Activated CD8-positive, alpha-beta memory T cell treated with anti-CD3 and anti-CD28 coated beads, Interleukin-2, amount 50 U/mL, for 48 hours (primary cell): Measurements from ENCODE around the gene RHBDF2.

ENCODE experiments used
- DNase-seq: peaks from one replicate; pipeline ENCODE4 v3.0.0-alpha.2; 2020

Gene RHBDF2

DNA sequence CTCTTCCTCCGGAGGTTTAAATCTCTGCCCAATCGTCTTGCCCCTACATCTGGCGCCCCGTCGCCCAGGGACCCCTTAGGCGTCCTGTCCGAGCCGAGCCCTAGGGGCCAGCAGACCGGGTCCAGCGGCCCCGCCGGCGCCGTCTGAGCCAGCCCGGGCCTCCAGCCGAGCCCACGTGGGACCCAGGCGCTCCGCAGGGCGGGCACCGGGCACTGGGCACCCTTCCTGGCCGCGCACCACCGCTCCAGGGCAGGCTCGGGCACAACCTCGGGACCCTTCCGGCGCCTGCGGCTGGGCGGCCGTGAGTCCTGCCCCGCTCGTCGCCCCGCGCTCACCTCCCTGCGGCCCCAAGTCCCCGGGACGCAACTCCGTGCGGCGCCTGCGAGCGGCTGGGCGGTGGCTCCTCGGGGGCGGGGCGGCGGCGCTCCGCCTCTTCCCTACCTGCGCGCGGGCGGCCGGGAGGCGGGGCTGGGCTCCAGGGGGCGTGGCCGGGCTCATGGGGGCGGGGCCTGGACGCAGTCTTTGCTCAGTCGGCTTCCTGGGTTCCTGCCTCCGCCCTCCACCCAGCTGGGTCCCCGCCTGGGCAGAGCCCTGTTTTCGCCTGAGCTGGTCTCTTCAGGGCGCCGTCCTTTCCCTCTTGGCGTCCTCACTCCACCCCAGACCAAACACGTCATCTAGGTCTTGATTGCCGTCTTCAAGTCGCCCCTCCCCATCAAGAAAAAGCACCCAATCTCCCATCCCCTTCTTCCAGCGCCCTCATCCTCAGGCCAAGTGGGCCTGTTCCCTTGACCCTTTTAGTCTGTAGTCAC lies at the start of gene RHBDF2:
Gene RHBDF2, minus strand, starts transcription at position 406 of the 809 bp plus-strand sequence. CDS start 19,899 bp downstream, outside the sequence.
- peak; percentile 99 for DNase-seq

DNA sequence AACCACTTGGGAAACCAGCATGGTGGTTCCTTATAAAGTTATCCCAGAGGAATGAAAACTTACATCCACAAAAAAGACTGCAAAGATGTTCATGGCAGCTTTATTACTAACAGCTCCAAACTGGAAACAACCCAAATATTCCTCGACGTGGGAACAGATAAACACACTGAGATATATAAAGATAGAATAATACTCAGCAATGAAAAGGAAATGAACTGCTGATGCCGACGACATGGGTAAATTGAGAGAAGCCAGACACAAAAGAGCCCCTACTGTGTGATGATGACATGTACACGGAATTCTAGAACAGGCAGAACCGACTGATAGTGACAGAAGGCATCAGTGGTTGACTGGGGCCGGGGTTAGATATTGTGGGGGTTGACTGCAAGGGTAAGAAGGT lies 48.3 kb upstream of the RHBDF2 start:
- no peak for DNase-seq

DNA sequence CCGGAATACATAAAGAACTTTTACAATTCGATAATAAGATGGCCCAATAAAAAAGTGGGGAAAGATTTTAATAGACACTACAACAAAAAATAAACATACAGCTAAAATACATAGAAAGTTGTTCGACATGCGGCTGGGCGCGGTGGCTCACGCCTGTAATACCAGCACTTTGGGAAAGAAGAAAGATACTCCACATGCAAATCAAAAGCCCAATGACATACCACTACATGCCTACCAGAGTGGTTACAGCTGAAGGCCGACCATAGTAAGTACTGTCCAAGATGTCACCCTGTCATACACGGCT lies 47.9 kb upstream of the RHBDF2 start:
- no peak for DNase-seq

DNA sequence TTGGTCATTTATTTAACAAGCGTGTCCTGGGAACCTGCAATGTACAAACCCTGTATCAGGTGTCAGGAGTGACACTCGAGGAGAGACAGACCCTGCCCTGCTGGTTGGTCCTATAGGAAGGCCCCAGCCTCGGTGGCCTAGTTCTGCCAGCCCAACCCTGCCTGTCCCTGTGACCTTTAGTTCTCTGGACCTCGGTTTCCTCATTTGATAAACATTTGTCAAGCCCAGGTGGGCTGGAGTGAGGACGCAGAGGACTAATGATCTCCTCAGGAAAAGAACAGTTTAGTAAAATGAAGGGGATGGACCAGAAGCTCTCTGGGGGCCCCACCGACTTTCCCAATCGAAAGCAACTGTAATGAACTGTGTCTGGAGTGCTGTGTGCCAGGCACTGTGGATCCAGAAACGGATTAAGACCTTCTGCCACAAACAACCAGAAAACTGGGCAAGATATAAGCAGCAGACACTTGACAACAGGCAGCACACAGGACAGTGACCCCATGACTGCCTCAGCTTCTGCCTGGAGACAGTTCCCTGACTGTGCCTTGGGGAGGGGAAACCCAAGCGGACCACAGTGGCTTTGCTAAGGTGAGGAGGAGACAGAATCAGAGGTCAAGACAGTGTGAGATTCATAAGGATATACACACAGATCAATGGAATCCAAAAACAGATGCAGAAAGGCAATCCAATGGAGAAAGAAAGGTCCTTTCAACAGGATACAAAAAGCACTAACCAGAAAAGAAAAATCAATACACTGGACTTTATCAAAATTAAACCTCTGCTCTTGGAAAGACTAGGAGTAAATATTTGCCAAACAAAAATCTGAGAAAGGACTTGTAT lies 47.4 kb upstream of the RHBDF2 start:
- DNase-seq: no peak

DNA sequence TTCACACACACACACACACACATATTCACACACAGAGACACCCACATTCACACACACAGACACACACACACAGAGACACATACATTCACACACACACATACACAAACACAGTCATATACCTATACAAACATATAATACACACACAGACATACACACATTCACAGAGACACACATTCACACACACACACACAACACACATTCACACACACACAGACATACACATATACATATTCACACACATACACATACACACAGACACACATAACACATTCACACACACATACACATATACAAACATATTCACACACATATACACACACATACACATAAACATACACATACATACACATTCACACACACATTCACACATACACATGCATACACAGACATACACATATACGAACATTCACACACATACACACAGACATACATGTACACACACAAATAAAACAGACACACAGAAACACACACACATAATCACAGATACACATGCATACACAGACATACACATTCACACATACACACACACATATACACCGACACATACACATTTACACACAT lies 46.5 kb upstream of the RHBDF2 start:
- DNase-seq: no peak

DNA sequence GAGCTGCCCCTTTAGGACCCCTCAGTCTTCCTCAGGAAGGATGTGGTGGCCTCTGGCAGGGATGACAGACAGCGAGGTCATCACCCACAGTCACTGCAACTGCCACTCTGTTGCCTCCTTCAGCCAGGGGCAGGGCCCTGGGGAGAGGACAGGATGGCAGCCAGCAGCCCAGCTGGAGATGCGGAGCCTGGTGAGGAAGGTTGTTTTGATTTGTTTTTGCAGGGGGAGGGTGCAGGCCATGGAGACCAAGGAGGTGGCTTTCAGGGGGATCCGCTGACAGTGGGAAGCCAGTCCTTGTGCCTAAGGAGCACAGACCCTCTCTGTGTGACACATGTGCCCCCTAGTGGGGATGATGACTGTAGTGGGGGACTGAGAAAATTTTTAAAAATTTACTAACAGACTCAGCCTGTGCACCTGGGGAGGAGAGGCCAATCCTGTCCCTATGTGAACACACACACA lies 46.0 kb upstream of the RHBDF2 start:
- no peak for DNase-seq

DNA sequence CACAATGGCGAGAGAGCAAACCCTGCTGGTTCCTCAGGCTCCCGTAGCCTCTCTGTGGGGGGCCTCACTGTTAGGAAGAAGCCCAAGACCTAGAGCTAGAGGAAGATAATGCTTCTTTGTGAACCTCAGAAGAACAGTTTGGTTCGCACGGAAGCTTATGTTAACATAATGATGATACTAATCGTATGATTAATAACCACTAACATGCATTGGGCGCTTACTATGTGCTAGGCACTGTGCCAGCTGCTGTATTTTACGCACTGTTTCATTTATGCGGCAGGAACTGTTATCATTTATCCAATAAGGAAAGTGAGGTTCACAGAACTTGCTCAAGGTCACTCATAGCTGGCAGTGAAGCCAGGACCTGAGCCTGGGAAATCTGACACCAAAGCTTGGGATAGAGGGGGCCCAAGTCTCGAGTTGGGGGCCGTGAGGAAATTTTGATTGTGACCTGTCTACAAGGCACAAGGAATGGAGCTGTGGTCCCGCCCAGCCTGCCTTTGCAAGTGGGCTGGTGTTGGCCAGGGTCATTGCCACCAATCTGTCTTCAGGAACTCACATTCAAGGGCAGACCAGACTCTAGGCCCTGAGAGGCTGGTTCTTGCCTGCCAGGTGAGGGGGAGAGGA lies 45.4 kb upstream of the RHBDF2 start:
- DNase-seq: no peak

DNA sequence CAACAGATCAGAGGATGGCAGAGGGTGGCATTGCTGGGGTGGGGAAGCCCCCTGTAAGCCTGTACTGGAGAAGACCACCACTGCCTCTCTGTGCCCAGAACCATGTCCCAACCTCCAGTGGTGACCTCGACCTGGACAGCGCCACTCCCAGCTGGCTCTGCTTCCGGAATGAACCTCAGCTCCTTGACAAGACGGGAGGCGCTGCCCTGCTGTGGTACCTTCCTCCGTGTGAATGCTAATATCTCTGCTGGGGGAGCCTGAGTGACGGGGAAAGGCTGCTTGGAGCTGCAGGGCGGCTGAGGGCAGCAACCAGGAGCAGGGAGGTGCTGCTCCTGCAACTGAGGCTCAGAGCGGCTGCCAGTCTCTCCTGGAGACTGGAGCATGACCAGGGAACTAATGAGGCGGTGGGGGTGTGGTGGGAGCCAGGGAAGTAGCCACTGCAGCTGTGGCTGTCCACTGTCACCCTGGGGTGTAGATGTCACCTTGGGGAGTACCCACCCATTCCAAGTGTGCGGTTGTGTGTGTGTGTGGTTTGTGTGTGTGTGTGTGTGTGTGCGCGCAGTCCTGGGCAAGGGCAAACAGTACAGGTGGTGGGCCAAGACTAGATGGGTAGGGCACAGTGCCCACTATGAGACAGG lies 44.8 kb upstream of the RHBDF2 start:
- no peak for DNase-seq

DNA sequence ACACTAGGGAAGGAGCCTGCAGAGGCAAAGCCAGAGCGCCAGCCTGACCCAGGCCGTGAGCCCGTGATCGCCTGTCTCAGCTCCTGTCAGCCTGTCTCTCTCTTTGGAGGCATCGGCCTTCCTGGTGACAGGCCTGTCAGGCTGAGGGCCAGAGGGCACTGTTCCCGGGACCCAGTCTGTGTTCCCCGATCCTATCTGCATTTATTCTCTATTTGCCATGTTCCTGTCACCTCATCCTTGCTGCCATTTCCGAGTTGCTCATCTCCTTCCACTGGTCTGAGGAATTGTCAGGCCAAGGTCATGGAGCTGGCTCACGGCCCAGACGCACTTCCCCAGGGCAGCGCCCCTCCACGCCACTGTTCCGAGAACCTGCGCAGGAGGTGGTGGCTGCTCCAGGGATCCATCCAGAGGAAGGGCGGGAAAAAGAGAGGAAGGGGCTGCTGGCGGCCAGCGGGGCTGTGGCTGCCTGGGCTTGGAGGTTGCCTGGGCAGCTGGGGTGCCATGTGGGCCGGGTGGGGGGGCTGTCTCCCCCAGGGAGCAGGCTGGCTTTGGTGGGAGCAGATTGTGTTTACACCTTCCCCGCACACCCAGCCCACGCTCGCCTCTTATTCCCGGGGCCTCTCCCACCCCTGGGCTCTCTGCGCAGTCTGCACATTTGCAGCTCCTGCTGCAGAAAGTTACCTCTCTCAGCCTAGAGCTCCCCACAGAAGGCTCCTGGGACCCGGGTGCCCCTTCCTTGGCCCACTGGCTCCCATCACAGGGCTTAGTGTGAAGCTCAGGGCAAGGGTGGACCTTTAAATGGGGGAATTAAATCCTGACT lies 43.5 kb upstream of the RHBDF2 start:
- no peak for DNase-seq

DNA sequence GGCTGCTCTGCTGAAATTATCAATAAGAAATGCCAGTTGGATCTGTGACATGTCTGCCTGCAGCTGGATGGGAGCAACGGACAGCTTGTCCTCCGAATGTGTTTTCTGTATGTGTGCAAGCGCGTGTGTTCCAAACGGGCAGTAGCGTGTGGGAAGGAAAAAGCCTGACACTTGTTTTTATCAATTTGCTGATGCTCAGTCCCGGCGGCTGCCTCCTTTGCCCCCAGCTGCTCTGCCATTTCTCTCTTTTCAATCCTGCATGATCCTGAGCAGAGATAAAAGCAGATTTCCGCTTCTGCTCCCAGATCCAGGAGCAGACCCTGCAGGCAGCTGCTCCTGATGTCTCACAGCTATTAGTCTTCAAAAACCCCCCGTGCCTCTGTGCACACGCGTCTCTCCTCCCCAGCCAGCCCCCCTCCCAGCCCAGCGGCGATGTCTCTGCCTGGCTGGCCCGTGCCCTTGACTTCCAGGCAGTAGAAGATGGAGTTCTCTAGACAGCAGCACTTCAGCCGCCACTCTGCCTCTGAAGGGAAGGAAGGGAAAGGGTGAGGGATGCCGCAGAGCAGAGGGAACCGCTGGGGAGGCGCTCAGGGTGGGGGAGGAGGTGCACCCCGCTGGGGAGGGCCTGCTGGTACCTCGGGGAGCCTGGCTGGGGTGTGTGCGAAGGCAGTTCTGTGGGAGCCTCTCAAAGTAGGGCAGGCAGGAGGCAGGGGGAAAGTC lies 42.8 kb upstream of the RHBDF2 start:
- no peak for DNase-seq

DNA sequence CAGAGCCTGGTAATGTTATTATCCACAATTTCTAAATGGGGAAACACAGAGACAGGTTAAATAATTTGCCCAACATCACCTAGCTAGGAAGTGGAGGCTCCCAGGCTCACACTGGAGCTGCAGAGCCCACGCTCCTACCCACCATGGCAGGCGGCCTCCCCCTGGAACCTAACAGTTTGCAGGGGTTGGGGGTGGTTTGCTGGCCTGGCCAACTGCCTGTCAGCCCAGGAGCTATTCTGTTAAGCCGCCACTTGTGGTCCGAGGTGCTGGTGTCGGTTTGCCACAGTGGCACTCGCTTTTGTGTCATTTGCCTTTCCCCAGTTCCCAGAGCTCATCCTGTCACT lies 42.2 kb upstream of the RHBDF2 start:
- DNase-seq: no peak

DNA sequence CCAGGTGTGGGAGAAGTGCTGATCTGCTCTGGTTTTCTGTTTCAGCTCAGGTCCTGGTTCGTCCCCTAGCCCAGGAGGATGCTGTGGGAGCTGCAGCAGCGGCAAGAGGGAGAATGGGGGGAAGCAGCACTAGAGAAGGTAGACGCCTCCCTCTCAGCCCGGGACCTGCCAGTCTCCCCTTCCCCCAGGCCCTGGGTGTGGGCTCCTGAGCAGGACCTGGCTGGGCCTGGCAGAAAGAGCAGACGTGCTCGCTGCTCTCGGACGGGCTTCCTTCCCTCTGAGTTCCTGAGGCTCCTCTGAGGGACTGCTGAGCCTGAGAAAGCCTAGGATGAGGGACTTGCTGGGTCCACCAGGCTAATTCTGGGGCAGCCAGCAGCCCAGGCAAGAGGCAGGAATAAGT lies 41.8 kb upstream of the RHBDF2 start:
- DNase-seq: no peak

DNA sequence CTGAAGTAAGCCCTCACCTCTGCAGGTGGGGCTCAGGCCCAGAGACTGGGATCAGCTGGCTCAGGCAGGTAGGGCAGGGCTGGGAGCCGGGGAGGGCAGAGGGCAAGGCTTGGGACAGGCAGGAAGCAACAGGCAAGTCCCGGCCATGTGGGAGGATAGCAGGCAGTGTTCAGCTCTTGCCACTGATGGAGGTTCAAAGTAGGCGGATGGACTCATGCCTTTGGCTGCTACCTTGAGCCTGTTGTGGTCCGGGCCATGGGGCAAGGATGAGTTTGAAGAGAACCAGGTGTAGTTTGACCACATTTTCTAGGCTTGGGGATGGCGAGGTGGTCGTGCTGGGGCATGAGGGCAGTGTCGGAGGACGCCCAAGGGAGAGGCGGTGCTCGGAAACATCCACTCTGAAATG lies 41.3 kb upstream of the RHBDF2 start:
- no peak for DNase-seq

DNA sequence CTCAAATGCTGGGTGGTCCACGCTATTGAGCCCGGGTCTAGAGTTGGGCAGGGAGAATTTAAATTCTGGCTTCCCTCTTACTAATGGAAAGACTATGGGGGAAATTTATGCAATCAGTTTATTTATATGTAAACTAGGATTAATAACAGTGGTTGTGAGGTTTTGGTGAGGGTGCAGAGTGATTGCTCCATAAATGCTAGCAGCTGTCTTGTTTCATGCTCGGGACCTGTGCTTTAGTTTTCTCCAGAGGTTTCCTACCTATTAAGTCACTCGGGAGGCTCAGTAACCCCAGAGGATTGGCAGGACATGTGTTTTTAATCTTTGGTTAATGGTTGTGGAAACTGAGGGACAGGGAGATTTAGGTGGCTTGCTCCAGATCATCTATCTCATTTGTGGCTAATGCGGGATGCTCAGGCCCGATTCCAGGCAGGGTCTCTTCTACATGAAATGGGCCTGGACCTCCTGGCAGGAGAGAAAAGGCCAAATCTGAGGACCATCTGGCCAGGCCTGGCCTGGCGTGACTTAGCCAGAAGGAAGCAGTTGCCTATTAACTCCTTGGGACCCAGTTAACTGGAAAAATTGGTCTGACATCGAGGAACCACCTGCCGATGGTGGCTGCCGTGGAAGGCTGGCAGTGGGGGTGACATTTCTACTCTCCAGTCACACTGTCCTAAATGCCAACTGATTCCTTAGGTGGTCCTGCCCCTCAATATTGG lies 40.7 kb upstream of the RHBDF2 start:
- DNase-seq: no peak

DNA sequence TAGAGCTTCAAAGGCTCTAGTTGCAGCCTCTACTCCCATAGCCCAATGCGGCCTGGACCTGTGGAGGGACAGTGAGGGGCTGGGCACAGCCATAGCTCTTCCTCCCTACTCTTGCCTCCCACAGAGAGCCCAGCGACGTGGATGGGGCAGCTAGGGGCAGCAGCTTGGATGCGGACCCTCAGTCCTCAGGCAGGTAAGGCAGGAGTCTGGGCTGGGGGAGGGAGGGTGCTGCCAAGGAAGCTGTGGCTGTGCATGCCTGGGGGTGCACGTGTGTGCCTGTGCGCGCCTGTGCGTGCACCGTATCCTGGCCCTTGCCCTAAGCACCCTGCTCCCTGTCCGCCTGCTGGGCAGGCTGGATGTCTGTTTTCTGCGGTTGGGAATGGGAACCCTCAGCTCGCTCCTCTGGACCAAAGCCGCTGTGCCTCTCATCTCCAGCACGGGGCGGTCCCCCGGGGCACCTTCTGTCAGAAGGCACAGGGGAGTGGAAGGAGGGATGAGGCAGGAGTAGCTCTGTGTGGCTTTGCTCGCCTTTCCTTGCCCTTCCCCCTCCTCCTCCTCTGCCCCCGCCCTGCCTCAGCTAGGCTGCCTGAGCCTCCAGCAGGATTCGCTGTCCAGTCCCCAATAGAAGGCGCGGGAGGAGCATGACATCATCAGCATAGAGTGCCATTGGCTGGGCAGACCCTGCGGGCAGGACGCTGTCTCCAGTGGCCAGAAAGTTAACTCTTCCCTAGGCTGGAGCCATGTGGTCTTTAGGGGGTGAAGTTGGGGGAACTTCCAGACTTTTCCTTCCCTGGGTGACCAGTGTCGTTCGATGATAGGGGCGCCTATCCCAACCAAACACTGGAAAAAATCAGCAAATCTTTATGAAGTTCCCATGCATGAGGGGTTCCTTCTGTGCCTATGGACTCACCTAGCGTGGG lies 39.4 kb upstream of the RHBDF2 start:
- DNase-seq: no peak

DNA sequence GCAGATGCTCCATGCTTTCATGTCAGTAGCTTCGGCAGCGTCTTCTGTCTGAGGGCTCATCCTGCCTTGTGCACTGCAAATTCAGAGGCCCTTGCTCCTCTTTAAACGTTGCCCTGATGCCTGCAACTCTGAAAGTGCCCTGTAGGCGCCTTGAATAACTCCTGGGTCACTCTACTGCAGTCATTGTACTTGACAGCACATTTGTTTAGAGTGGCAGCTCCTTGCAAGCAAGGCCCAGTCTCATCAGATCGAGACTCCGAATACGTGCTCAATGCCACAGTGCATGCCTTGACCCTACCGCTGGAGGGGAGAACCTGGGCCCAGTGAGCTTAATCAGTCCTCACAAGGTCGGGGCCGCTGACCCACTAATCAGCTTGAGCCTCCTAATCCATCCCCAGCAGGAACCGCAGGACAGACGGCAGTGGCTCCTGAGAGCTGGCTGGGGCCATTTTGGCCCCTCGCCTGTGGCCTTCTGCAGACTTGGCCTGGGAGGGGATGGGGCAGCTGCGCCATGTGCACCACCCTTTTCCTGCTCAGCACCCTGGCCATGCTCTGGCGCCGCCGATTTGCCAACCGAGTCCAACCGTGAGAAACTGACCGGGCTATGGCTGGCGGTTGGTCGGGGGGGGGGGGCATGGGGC lies 38.5 kb upstream of the RHBDF2 start, which contains the start of gene PRCD:
Gene PRCD, plus strand, starts transcription at position 414 of the 641 bp plus-strand sequence. Its CDS starts 98 bp downstream, at position 512.
- DNase-seq: no peak

DNA sequence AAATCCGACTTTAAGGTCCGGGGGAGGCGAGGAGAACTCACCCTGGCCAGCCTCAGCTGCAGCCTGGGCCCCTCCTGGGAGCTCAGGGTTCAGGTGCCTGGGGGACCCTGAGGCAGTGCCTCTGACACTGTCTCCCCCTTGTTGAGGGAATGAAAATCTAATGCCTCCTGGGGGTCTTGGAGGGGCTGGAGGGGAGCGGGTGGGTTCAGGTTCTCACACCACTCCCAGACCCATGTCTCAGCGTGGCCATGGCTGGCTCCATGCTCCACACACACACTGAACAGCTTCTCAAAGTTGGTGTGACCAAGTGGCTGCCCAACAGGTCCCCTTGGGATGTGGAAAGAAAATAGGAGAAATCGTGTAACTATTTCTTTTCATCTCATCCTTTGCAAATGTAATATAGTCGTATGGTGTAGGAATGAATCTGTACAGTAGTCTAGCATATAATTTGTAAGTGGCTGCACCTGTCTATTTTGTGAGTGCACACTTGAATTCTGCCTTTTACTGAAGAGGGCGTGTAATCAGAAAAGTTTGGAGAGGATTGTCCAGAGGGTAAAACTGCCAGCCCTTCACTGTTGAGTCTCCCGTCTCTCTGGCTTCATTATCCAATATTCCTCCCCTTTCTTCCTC lies 37.8 kb upstream of the RHBDF2 start:
- DNase-seq: no peak

DNA sequence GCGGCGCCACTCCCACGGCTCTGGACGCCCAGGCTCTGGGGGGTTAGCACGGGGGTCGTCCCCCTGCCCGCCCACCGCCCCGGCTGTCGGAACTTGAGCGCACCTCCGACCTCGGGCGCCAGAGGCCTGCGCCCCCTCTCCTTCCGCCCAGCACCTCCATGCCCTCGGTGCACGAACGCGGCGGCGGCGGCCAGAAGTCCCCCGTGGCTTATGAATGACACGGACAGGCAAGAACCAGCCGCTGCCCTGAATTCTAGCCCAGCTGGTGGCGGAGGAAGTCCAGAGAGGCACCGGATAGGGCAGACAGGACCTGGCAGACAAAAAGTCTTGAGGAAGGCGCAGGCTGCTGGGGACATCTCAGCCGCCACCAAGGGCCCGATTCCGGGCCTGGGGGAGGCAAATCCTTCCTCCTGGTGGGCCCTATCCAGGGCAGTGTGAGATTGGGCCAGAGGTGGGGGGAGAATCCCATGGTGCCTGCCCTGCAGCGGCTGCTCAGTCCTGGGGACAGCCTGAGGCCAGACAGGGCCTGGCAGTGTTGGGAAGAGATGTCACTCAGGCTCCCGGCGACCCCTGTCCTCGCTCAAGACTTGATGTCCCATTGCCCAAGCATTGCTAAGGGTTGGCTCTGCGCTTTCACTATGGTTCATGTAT lies 37.2 kb upstream of the RHBDF2 start:
- no peak for DNase-seq
